Glomerular visceral epithelial cell (primary cell): ENCODE data around the gene PIWIL1.

Experiments
- DNase-seq: peaks from one replicate; pipeline ENCODE4 v3.0.0-alpha.2; 2016; ENCODE audit errors: extremely low spot score

PIWIL1 gene

DNA sequence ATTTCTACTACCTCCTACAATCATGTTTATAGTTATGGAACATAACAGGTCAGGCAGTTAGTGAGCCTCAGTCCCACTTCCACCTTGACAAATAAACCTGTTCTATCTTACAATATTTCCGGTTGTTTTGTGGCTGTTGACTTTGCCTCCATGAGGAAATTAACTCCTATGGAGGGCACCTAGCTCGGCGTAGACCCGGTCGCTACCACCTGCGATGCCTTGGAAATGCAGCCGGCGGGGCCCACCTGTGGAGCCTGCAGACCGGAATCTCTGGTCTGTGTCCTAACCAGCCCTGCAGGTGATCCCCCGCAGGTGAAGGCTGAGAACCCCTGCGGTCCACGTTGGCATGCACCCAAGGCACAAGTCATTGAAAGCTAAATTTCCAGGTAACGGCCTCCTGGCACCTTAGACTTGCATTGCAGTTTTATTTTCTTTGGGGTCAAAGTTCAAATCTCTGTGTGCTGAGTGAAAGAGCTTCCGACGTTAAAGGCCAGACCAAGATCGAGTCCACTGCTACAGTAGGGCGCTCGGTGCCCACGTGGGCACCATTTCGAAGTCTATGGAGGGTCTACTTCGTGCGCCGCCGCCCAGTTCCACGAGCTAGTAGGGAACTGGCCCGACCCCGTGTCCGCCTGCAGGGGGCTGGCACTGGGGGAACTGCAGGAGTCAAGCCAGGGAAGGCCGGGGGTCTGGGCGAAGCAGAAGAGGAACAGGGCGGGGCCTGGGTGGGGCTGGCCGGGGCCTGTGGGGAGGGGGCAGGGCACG lies 782 bp upstream of the PIWIL1 start:
- no peak for DNase-seq

DNA sequence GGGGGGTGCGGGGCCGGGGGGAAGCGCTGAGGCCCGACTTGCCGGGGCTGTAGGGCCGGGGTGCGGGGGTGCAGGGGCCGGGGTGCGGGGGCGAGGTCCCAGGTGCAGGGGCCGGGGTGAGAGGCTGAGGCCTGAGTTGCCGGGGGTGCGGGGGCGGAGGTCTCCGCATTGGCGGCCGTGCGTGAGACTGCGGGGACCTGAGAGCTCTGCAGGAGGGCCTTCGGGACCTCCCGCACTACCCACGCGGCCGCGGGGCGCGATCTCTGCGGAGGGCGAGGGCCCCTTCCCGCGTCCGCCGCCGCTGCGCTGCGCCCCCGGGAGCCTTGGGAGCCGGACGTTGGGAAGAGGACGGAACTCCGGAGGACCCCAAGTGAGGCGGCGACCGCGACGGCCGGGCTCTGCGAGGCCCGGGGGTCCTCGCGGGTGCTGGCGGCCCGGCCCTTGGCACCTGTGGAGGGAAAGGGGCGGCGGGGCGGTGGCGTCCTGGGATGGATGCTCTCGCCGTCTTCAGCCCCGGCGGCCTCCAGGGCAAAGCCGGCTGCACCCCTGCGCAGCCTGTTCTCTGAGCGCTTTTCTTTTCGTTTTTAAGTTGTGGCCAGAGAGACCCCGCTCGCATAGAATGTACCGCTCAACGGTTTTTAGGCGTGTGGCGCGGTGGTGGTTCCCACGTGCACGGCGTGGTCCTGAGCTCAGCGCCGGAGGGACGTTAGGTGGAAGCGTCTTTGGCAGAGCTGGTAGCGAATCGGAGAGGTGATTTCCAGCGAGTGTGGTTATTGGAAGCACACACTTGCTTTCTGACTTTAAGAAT lies 1.3 kb downstream of the PIWIL1 start:
- no peak for DNase-seq

DNA sequence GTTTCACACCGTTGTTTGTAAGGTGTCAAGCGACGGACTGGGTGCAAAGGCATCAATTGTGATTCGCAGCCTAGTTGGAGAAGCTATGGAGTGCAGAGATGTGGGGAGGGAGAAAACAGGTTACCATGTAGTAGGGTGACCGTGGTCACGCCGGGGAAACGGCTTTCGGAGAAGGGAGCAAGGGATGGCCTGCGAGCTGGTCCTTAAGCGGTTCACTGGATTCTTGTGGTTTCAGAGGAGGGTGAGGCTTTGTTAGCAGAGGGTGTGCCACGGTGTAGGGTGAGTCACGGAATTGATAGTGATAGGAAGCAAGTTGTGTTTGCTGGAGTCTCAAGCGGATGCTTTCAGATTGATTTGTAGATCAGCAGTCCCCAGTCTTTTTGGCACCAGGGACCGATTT lies 2.3 kb downstream of the PIWIL1 start:
- DNase-seq, result no peak

DNA sequence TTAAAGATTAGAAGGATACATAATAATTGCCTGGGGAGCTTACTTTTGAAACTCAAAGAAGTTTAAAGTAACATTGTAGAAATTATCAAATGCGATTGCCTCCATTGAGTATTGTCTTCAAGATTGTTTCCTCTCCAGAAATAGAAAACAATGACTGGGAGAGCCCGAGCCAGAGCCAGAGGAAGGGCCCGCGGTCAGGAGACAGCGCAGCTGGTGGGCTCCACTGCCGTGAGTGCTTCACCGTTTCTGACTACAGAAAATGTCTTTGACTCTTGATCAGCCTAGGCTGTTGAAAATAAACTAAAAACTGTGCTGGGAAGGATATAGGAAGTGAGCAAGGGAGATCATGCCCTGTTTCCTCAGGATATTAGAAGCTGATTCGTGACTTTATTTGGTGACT lies 4.8 kb downstream of the PIWIL1 start:
- DNase-seq, result no peak

DNA sequence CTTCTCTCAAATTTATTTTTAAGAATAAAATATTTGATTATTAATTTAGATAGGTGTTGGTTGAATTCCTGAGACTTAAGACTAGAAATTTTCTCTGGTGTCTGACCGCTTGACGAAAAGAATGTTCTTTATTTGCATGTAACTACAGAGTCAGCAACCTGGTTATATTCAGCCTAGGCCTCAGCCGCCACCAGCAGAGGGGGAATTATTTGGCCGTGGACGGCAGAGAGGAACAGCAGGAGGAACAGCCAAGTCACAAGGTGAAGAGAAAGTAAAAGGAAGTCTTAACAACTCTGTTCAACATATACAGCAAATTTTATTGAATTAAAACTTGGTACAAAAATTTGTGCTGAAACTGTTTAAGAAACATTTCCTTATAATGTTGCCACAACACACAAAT lies 5.2 kb downstream of the PIWIL1 start:
- DNase-seq, result no peak

DNA sequence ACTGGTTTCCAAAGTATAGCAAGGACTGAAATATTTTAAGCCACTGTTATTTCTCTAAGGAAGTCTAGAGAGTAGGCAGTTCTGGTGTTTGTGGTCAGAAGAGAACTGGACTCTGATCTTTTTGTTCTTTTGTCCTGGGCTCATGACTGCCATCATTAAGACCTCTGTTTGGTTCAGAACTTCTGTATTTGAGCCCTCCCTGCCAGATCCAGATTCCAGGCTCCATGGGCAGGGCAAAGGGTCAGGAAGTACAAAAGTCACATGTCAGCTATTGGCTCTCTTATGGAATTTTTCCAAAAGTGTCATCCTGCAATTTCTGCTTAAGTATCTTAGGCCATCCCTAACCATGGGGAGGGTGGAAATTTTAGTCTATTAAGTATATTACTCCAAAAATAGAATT lies 6.8 kb downstream of the PIWIL1 start:
- no peak for DNase-seq

- DNase-seq, result no peak
Observed at GRCh38 chr12:130345292-130345691, 7.6 kb downstream of the PIWIL1 start.

DNA sequence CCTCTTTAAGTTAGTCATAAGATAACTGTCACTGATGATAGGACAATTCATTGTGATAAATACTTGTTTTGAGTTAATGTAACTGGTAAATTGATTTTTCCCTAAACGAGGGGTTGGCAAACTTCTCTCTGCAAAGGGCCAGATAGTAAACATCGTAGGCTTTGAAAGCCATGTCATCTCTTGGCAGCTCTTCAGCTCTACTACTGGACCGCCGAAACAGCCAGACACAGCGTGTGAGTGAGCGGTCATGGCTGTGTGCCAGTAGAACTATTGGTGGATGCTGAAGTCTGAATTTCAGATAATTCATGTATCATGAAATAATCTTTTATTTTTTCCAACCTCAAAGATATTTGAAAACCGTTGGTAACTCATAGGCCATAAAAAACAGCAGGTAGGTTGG lies 9.9 kb downstream of the PIWIL1 start:
- no peak for DNase-seq

DNA sequence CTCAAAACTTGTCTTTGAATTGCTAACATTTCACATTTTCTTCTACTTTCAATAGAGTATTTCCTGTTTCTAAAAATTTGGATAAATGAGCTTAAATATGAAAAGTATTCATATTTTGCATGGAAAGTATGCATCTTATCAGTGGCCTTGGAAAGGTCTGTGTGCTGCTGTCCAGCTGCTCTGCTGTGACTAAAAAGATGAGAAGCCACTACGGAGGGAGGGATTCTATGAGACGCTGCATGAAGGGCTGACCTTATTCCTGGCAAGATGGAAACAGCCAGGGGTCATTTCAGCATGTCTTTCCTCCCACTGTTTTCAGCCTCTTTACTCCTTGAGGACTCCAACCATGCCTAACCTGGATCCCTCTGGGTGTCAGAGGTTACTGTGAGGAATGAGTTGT lies 13.0 kb downstream of the PIWIL1 start:
- no peak for DNase-seq

DNA sequence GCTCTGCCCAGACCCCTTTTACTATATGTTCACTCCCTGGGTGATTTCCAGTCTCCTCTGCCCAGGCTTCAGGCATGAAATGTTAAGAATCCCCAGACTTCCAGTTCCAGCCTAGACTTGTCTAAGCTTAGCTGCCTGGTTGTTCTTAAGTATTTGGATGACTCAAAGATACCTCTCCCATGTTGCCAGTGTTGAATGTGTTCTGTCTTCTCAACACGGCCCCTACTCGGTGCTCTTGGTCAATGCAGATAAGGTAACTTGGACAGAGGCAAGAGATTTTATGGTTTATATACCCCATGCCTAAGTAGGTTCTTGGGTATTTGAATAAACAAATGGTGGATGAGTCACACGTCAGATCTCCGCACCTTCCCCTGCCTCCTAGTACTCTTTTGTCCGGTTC lies 13.6 kb downstream of the PIWIL1 start:
- DNase-seq, result no peak

DNA sequence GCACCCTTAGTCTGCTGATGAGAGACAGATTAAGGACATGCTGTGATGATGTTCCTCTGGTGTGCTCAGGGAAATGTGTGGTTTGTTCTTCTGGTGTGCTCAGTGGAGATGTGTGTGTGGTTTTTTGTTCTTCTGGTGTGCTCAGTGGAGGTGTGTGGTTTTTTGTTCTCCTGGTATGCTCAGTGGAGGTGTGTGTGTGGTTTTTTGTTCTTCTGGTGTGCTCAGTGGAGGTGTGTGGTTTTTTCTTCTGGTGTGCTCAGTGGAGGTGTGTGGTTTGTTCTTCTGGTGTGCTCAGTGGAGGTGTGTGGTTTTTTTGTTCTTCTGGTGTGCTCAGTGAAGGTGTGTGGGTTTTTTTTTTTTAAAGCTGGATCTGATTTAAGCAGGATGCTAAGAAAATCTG lies 15.4 kb downstream of the PIWIL1 start:
- DNase-seq, result no peak

- DNase-seq, result no peak
Observed at GRCh38 chr12:130354407-130354806, 16.7 kb downstream of the PIWIL1 start.

DNA sequence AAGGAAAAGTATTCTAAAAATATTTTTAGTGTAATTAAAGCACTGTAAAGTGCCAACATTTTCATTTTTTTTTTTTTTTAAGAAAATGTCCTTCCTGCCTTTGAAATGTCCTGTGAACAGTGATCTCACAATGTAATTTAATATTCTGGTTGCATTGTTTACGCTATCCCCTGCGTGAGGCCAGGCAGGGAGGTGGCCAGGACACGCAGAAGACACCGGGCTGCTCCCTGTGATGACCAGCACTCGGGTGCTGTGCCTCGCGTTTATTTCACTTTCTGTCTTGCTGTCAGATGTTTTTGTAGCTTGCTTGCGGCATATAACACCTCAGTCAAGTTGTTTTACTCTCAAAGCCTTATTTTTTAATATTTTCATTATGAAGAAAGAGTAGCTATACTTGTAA lies 18.5 kb downstream of the PIWIL1 start:
- no peak for DNase-seq

GRCh38 chr12:130357241-130357640 lies 19.6 kb downstream of the PIWIL1 start:
- no peak for DNase-seq

- no peak for DNase-seq
Observed at GRCh38 chr12:130357729-130358330, 20.1 kb downstream of the PIWIL1 start.

- DNase-seq, result no peak
Observed at GRCh38 chr12:130362060-130362459, 24.4 kb downstream of the PIWIL1 start.

- DNase-seq, result no peak
Observed at GRCh38 chr12:130364578-130364977, 26.9 kb downstream of the PIWIL1 start.

- DNase-seq, result no peak
Observed at GRCh38 chr12:130366159-130366558, 28.5 kb downstream of the PIWIL1 start.

DNA sequence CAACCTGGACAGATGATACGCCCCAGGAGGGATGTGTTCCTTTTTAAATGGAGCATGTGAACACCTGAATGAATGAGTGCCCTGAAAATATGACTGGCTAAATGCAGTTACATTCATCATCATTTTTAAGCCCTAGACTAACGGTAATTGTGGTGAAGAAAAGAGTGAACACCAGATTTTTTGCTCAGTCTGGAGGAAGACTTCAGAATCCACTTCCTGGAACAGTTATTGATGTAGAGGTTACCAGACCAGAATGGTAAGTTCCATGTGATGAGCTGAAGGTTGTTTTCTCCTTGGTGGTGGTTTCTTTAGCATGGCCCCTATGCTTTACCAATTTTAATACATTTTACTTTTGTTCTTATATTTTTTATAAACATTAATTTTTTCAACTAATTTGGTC lies 29.3 kb downstream of the PIWIL1 start:
- no peak for DNase-seq

DNA sequence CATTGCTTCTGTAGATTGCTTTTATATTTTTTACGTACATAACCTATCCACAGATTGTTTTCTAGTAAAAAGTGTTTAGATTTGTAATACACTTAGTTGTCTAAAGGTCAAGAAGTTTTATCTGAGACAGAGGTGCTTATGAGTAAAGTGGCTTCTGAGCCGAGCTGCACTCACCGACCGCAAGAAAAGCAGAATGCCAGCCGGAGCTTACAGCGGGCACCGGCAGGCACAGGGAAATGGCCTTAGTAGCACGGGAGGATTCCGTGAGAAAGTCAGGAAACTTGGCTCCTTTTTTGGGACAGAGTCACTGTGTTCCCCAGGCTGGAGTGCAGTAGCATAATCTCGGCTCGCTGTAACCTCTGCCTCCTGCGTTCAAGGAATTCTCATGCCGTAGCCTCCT lies 29.8 kb downstream of the PIWIL1 start:
- DNase-seq, result no peak

DNA sequence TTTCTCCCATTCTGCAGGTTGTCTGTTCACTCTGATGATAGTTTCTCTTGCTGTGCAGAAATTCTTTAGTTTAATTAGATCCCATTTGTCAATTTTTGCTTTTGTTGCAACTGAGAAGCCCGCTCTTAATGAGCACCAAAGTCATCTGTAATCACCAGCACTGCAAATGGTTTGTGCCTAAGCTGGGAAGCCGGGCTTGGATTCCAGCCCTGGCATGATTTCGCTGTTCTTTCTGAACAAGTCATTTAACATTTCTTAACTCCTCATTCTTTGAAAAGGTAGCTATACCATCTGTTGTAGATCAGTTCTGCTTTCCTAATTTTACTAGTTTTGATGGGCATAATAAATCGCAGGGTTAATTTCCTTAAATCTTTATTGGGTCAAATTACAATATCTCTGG lies 32.1 kb downstream of the PIWIL1 start:
- no peak for DNase-seq

DNA sequence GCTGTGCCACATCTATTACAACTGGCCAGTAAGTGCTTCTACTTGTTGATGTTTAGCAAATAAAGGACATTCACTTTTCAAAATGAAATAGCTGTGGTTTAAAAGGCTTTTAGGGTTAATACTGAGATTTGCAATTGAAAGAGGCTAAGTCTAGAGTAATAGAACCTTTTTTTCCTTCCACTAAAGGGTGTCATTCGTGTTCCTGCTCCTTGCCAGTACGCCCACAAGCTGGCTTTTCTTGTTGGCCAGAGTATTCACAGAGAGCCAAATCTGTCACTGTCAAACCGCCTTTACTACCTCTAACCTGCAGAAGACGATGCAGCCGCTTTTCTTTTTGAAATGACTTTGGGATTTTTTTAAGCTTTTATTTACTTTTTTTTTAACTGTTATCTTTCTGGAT lies 33.6 kb downstream of the PIWIL1 start:
- DNase-seq, result no peak

DNA sequence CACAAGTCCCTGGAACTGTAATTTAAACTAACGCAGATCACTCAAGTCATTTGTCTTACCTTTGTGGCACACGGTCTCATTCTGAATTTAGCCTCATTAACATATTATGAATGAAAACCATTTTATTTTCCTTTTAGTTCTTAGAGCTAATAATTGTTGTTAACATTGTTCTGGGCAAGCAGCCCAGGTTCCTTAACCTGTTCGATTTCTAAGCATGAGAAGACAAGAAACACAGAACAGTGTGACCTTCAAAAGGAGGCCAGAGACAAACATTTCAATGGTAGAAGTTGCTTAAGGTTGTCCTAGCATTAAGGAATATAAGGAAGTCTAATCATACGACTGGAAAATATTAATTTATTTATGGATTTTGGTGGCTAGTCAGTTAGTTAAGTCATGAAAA lies 35.2 kb downstream of the PIWIL1 start:
- DNase-seq, result no peak
